AG04450 (cell line): ENCODE data around the gene MAGEB10. TPM values are rescaled to one million over a fixed set of nuclear protein-coding genes. Genes with fewer than 3 reads are reported as not detected.

Experiments
- CTCF ChIA-PET: fragments of 300-600, 350-600 bp; formaldehyde crosslinking; extraction: SDS; loops from one replicate; lab custom pipeline; 2022; ENCODE audit warnings: antibody characterized with exemption, inconsistent platforms; lab: Charles Lee
- POLR2A ChIA-PET: fragments of 350-600 bp; formaldehyde crosslinking; extraction: SDS; loops from one replicate; lab custom pipeline; 2021; ENCODE audit warnings: antibody characterized with exemption, inconsistent platforms; lab: Yijun Ruan, JAX
- DNase-seq: peaks from one replicate; pipeline ENCODE4 v3.0.0-alpha.2; 2011; ENCODE audit warnings: low read depth, low spot score
- H3K27ac ChIP-seq: one replicate; pipeline ENCODE4 v1.5.1; 2012; ENCODE audit warnings: low read depth, low read length, control low read depth
- H3K27me3 ChIP-seq: one replicate; pipeline ENCODE4 v1.6.0; 2012; ENCODE audit warnings: low read length; ENCODE audit not compliant: control insufficient read depth, insufficient read depth
- H3K4me3 ChIP-seq: 2 replicates; pipeline ENCODE4 v1.5.1; 2011; ENCODE audit warnings: mild to moderate bottlenecking, low read depth, low read length, control low read depth
- H3K9me3 ChIP-seq: 2 replicates; pipeline ENCODE4 v1.5.1; 2012; ENCODE audit warnings: low read length; ENCODE audit not compliant: control insufficient read depth, insufficient read depth
- CTCF ChIP-seq: IDR thresholded peaks from 2 replicates; pipeline ENCODE4 v1.5.1; 2011; ENCODE audit warnings: low read depth, low read length, control low read depth, inconsistent platforms
- polyA minus RNA-seq: library from RNA; depleted of rRNA, polyadenylated mRNA; stranded (reverse); fragments of >200 nt; gene quantifications from 2 replicates; pipeline ENCODE4 v1.2.3, GENCODE V29; 2011; rRNA and poly(A)+ RNA removed
- polyA plus RNA-seq: library from polyadenylated mRNA; depleted of rRNA; stranded (reverse); fragments of >200 nt; gene quantifications from 2 replicates; pipeline ENCODE4 v1.2.3, GENCODE V29; 2011; rRNA removed

Gene MAGEB10
- polyA plus RNA-seq (not detected in 2 replicates), polyA minus RNA-seq (not detected in 2 replicates)

GRCh38 chrX:27807690-27808089 lies at the start of gene MAGEB10:
Gene MAGEB10 (plus strand): TSS chrX:27807990. CDS start chrX:27821307, 13,317 bp downstream.
- no peak for TF ChIP-seq CTCF
- no peaks in the 10 kb centered on the region for H3K27me3 ChIP-seq
- H3K4me3 ChIP-seq = no peak within 1 kb of the TSS
- H3K9me3 ChIP-seq = peaks cover 6% of the 10 kb centered on the region; the same call in 1 of the 2 replicates
- CTCF ChIA-PET = no interaction called here
- POLR2A ChIA-PET = no interaction called here
- DNase-seq = no peak
- H3K27ac ChIP-seq = no peak within 1 kb of the TSS

- ChIA-PET POLR2A (no interaction called here), CTCF (no interaction called here)
- no peaks in the 10 kb centered on the region for H3K9me3 ChIP-seq
- no peak for DNase-seq
- TF ChIP-seq CTCF = no peak
- no peak overlapping the region for H3K27ac ChIP-seq
- H3K27me3 ChIP-seq = no peaks in the 10 kb centered on the region
- no peak overlapping the region for H3K4me3 ChIP-seq
Observed at GRCh38 chrX:27765718-27766117, 42.1 kb upstream of the MAGEB10 start.

GRCh38 chrX:27767387-27767786 lies 40.4 kb upstream of the MAGEB10 start:
- no peak for DNase-seq
- no peak for TF ChIP-seq CTCF
- CTCF ChIA-PET = no interaction called here

GRCh38 chrX:27775984-27776383 lies 31.8 kb upstream of the MAGEB10 start:
- Histone ChIP-seq H3K27ac (no peak overlapping the region), H3K9me3 (no peaks in the 10 kb centered on the region), H3K4me3 (no peak overlapping the region), H3K27me3 (no peaks in the 10 kb centered on the region)
- no peak for TF ChIP-seq CTCF
- ChIA-PET CTCF (no interaction called here), POLR2A (no interaction called here)
- DNase-seq = no peak

More at GRCh38 chrX:27767387-27767786, 40.4 kb upstream of the MAGEB10 start:
- Histone ChIP-seq H3K27me3 (no peaks in the 10 kb centered on the region), H3K9me3 (no peaks in the 10 kb centered on the region), H3K27ac (no peak overlapping the region), H3K4me3 (no peak overlapping the region)
- POLR2A ChIA-PET = no interaction called here

- Histone ChIP-seq H3K9me3 (no peaks in the 10 kb centered on the region), H3K4me3 (no peak overlapping the region), H3K27ac (no peak overlapping the region), H3K27me3 (no peaks in the 10 kb centered on the region)
- ChIA-PET POLR2A (no interaction called here), CTCF (no interaction called here)
- TF ChIP-seq CTCF = no peak
- no peak for DNase-seq
Observed at GRCh38 chrX:27796640-27797257, 11.0 kb upstream of the MAGEB10 start.
